ENCODE results near the gene ARSG.
"Not testable (repeated sequence)": the region's sequence is repeated elsewhere in the genome, so short reads cannot be mapped to it uniquely, and the experiment has no call there.

- TF ChIP-seq SUZ12 (IDR thresholded peaks at IDR 0.05); BHLHE40 (IDR thresholded peaks at IDR 0.05; ENCODE audit: borderline replicate concordance); SP1 (IDR thresholded peaks at IDR 0.05); FOXA1 (IDR thresholded peaks at IDR 0.05); PKNOX1 (IDR thresholded peaks at IDR 0.05); NFRKB (IDR thresholded peaks at IDR 0.05); FOXM1 (IDR thresholded peaks at IDR 0.05; ENCODE audit: borderline replicate concordance); TARDBP (IDR thresholded peaks at IDR 0.05): not testable (repeated sequence)
Observed at GRCh38 chr17:68309066-68309670, 17.9 kb downstream of the ARSG start.
